Parathyroid adenoma (tissue), 2 donors: Measurements from ENCODE around the gene LRCH1.

Source experiments
- H2AFZ ChIP-seq: fragments of 300-600 bp; sonication (generic); one replicate; pipeline ENCODE4 v1.7.0; 2017; ENCODE audit warnings: antibody characterized with exemption, mild to moderate bottlenecking
- H3K27ac ChIP-seq: fragments of 300-600 bp; sonication (generic); one replicate; pipeline ENCODE4 v1.7.0; 2017
- H3K27me3 ChIP-seq: fragments of 300-600 bp; sonication (generic); one replicate; pipeline ENCODE4 v1.7.0; 2017; ENCODE audit warnings: low read length; ENCODE audit not compliant: control insufficient read depth, insufficient read depth
- H3K36me3 ChIP-seq: fragments of 300-600 bp; sonication (generic); one replicate; pipeline ENCODE4 v1.7.0; 2017; ENCODE audit warnings: low read length; ENCODE audit not compliant: control insufficient read depth, insufficient read depth
- H3K4me1 ChIP-seq: fragments of 300-600 bp; sonication (generic); one replicate; pipeline ENCODE4 v1.7.0; 2017; ENCODE audit warnings: control low read depth
- H3K4me2 ChIP-seq: fragments of 300-600 bp; sonication (generic); one replicate; pipeline ENCODE4 v1.7.0; 2017; ENCODE audit warnings: low read length
- H3K4me3 ChIP-seq: fragments of 300-600 bp; sonication (generic); one replicate; pipeline ENCODE4 v1.7.0; 2017; ENCODE audit warnings: low read depth, low read length
- H3K79me2 ChIP-seq: fragments of 300-600 bp; sonication (generic); one replicate; pipeline ENCODE4 v1.7.0; 2017; ENCODE audit warnings: control low read depth
- H3K9ac ChIP-seq: fragments of 300-600 bp; sonication (generic); one replicate; pipeline ENCODE4 v1.7.0; 2017; ENCODE audit warnings: mild to moderate bottlenecking
- H3K9me3 ChIP-seq: fragments of 300-600 bp; sonication (generic); one replicate; pipeline ENCODE4 v1.7.0; 2017; ENCODE audit warnings: low read length; ENCODE audit not compliant: control insufficient read depth
- TF ChIP-seq, protein P1 (sequence below): fragments of 300-600 bp; sonication (generic); IDR thresholded peaks from one replicate; pipeline ENCODE4 v1.7.0; 2017; ENCODE audit warnings: antibody characterized with exemption, mild to moderate bottlenecking
- donor health status: primary hyperparathyroidism.

The LRCH1 gene

DNA sequence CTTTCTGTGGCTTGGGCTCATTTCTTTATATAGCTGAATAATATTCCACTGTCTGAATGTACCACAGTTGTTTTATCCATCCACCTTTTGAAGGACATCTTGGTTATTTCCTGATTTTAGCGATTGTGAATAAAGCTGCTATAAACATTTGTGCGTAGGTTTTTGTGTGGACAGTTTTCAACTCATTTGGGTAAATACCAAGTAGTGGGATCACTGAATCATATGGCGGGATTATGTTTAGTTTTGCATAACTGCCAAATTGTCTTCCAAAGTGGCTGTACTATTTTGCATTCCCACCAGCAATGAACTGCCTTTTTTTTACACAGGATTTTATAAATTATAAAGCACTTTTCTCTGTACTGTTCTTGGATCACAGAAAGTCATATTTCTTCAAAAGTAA is 13.7 kb upstream of the LRCH1 start:
- H3K36me3 ChIP-seq, result no peaks in the 10 kb centered on the region

DNA sequence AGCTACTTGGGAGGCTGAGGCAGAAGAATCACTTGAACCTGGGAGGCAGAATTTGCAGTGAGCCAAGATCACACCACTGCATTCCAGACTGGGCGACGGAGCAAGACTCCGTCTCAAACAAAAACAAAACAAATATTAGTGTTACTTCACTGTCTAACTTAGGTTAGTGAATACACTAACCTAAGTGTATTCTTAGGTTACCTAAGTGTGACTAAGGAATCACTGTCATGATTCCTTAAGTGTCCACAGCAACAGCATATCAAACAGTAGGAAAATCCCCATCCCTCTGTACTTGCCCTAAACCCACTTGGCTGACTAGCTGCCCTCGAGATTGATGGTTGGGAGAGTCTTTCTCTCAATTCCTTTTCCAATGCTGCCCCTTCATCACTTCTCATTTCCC is 11.8 kb upstream of the LRCH1 start:
- H3K36me3 ChIP-seq, result no peaks in the 10 kb centered on the region
- H3K79me2 ChIP-seq, result no peaks in the 10 kb centered on the region
- no peak overlapping the region for H3K27ac ChIP-seq
- H3K9ac ChIP-seq, result no peak overlapping the region
- no peaks in the 10 kb centered on the region for H3K27me3 ChIP-seq
- no peak overlapping the region for H3K4me3 ChIP-seq
- H2AFZ ChIP-seq, result no peak overlapping the region
- H3K4me2 ChIP-seq, result no peak overlapping the region
- no peaks in the 10 kb centered on the region for H3K4me1 ChIP-seq
- TF ChIP-seq, protein P1, sequence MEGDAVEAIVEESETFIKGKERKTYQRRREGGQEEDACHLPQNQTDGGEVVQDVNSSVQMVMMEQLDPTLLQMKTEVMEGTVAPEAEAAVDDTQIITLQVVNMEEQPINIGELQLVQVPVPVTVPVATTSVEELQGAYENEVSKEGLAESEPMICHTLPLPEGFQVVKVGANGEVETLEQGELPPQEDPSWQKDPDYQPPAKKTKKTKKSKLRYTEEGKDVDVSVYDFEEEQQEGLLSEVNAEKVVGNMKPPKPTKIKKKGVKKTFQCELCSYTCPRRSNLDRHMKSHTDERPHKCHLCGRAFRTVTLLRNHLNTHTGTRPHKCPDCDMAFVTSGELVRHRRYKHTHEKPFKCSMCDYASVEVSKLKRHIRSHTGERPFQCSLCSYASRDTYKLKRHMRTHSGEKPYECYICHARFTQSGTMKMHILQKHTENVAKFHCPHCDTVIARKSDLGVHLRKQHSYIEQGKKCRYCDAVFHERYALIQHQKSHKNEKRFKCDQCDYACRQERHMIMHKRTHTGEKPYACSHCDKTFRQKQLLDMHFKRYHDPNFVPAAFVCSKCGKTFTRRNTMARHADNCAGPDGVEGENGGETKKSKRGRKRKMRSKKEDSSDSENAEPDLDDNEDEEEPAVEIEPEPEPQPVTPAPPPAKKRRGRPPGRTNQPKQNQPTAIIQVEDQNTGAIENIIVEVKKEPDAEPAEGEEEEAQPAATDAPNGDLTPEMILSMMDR, result no peak
- no peaks in the 10 kb centered on the region for H3K9me3 ChIP-seq

More for the DNA sequence above, 13.7 kb upstream of the LRCH1 start:
- Histone ChIP-seq H3K27me3 (no peaks in the 10 kb centered on the region), H3K79me2 (no peaks in the 10 kb centered on the region), H3K9ac (no peak overlapping the region), H2AFZ (no peak overlapping the region), H3K27ac (no peak overlapping the region), H3K4me3 (no peak overlapping the region), H3K4me1 (no peaks in the 10 kb centered on the region), H3K9me3 (no peaks in the 10 kb centered on the region), H3K4me2 (no peak overlapping the region)
- TF ChIP-seq, protein P1, result no peak

DNA sequence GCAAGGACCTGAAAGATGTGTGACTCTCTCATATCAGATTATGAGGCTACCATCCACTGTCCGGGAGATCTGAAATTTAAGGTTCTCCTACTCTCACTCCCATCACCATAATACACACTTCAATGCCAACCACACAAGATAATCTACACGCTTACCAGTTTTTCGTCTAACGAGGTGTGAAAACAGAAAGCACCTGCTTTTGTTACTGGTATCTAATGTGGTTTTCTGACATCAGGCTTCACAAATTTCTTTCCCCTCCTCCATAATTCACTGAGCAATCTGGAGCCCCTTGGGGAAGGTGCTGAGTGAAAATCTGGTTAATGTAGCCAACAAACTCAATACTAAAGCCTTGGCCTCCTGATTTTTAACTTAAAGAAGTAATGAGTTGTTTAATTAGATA is 10.1 kb upstream of the LRCH1 start:
- H3K9me3 ChIP-seq, result no peaks in the 10 kb centered on the region
- TF ChIP-seq, protein P1, result no peak
- H3K36me3 ChIP-seq, result no peaks in the 10 kb centered on the region
- H3K27me3 ChIP-seq, result no peaks in the 10 kb centered on the region
- H3K4me1 ChIP-seq, result no peaks in the 10 kb centered on the region
- H3K27ac ChIP-seq, result no peak overlapping the region
- no peak overlapping the region for H2AFZ ChIP-seq
- no peaks in the 10 kb centered on the region for H3K79me2 ChIP-seq
- H3K4me2 ChIP-seq, result no peak overlapping the region
- H3K9ac ChIP-seq, result no peak overlapping the region
- no peak overlapping the region for H3K4me3 ChIP-seq

DNA sequence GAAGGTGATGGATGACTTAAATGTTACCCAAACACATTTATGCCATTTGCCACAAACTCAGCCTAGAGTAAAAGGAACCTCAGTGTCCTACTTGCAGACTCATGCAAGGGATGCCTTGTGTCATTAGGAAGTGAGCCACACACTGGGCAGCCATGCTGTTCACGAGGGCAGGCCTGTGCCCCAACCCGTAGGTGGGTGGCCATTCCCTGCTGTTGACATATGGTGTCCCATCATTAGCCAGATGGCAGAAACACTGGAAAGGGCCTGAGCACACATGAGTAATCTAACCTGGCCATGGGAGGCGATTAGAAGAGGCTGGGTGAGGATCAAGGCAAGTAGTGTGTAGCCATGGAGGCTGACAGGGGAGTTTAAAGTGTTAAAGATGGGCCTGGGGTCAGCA is 9.7 kb upstream of the LRCH1 start:
- Histone ChIP-seq H3K4me1 (no peaks in the 10 kb centered on the region), H3K27me3 (no peaks in the 10 kb centered on the region), H3K4me2 (no peak overlapping the region), H3K9me3 (no peaks in the 10 kb centered on the region), H3K4me3 (no peak overlapping the region), H3K36me3 (no peaks in the 10 kb centered on the region), H2AFZ (no peak overlapping the region), H3K9ac (no peak overlapping the region), H3K27ac (no peak overlapping the region), H3K79me2 (no peaks in the 10 kb centered on the region)
- TF ChIP-seq, protein P1, result no peak

DNA sequence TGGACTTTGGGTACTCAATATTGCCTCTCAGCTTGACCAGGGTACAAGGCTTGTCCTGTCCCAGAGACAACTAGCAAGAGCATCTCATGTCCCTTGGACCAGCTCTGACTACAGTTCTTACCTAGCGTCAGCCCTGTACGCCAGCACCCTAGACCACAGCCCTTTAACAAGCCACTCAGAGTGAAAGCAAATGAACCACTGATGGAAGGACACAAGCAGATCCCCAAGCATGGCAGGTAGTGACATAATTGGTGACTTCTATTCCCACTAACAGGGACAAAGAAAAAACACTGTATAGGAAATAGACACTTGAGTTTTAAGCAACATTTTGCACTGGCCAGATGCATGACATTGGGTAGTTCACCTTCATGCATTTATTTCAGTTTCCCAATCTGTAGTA is 8.8 kb upstream of the LRCH1 start:
- H3K27me3 ChIP-seq, result no peaks in the 10 kb centered on the region

More for the DNA sequence above, 8.8 kb upstream of the LRCH1 start:
- no peaks in the 10 kb centered on the region for H3K9me3 ChIP-seq
- H3K79me2 ChIP-seq, result no peaks in the 10 kb centered on the region
- TF ChIP-seq, protein P1, result no peak
- H3K4me1 ChIP-seq, result no peaks in the 10 kb centered on the region
- H3K9ac ChIP-seq, result no peak overlapping the region
- no peaks in the 10 kb centered on the region for H3K36me3 ChIP-seq
- H3K4me3 ChIP-seq, result no peak overlapping the region
- no peak overlapping the region for H3K4me2 ChIP-seq
- no peak overlapping the region for H3K27ac ChIP-seq
- no peak overlapping the region for H2AFZ ChIP-seq
